HG02623 (cell line): ENCODE measurements around the gene FDX2.
A peak's percentile ranks its signal among the peaks of the same experiment; 100 is the strongest.
"Not testable (repeated sequence)": the region's sequence is repeated elsewhere in the genome, so short reads cannot be mapped to it uniquely, and the experiment has no call there.

ENCODE experiments used
- ATAC-seq: cut with Tn5 transposase; IDR thresholded peaks from one replicate; pipeline ENCODE4 v1.9.1; 2021; ENCODE audit warnings: moderate library complexity; ENCODE audit not compliant: unreplicated experiment

The FDX2 gene

DNA sequence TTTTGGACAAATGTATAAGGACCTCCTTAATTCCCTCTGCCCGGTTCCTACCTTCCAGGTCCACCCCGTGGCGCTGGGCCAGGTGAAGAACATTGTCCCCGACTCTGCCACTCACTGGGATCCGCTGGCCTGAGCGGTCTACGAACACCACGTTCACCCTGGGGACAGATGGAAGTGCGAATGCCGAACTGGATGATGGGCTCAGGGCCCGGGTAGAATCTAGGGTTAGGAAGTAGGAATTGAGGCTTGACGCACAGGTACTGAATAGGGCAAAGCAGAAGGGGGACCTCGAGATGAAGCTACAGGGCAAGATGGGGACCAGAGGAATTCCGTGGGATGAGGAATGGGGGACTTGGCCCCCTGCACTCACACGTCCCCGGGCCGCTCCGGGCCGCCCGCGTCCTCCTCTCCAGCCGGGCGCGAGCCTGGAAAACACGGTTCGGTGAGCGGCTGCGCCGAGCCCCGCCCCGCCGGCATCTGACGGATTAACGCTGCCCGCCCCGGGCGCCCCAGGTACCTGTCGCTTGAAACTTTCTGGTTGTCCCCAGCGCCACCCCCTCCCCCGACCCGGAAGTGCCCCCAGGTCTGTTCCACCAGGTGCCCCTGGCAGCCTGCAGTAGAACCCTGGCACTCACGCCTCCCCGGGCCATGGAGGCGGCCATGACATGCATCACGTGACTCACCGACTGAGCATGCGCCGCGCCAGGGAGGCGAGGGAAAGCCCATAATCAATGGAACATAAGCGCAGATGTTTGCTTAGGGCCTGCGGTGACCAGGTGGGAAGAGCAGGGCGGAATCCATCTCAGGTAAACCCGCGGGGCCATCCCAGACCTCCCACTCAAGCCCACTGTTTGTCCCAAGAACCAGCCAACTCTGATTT is at the start of gene FDX2:
TSS of gene FDX2 (minus strand) at position 681 of the 880 bp plus-strand sequence. CDS start at position 662, 19 bp downstream.
- ATAC-seq = peak; percentile 55

DNA sequence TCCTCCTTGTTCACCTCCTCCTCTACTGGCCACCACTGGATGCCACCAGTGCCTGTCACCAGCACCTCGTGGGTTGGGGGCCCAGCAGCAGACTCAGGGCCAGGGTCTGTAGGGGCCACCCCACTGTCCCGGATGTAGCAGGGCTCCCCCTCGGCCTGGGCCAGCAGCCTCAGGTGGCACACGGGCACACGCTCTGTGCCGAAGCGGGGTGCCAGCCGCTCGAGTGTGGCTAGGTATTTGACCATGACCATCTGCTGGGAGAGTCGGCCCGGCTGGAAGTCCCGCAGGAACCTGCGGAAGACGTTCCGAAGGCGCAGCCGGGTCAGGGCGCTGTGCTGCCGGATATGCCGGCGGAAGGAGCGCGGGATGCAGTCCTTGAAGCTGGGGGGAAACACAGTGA is 49.7 kb upstream of the FDX2 start:
- ATAC-seq = no peak

DNA sequence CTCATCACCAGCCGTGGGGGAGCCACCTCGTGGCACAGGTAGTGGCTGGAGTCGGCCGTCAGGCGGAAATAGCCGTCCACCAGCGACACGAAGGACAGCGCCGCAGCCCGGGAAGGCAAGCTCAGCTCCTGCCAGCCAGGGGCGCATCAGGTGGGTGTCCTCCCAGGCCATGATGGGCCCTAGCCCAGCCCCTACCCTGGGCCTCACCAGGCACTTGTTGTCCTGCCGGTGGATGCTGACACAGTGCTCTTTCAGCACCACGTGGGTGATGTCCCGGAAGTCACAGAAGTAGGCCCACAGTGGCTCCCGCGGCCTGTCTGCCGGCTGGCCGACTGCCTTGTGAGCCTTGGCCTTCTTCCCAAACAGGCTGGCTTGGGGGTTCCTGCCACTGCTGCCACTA is 48.8 kb upstream of the FDX2 start:
- no peak for ATAC-seq

DNA sequence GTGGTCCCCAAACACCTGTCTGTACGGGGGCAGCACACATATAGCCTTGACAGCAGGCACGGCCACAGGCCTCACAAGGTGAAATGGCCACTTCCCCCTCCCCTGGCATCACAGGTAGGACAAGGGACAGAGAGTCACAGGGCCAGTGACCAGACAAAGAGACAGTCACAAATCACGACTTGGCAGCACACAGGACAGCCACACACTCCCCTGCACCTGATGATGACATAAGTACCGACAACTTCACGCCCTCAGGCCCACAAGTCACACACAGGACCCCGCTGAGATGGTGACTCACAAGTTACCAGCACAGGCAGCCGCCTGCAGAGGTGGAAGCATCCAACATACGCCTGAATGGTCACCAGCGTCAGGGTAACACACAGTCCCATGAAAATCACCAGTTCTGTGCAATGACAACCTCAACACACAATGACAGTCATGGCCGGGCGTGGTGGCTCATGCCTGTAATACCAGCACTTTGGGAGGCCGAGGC is 48.0 kb upstream of the FDX2 start:
- no peak for ATAC-seq

DNA sequence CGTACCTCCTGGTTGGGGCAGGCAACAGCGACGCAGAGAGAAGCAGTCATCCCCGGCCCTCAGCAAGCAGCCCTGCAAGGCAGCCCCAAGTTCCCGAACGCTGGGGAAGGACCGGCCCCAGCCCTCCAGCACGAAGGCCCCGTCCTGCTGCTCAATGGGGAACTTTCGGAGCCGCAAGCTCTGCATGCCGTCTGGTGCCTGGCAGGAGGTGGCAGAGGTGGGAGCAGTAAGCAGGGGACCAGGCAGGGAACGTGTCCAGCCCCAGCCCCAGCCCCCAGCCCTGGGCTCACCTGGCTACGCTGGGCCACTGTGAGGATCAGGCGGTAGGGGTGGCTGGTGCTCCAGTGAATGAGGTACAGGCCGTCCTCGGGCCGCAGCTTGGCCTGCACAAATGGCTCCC is 46.4 kb upstream of the FDX2 start:
- ATAC-seq = no peak

DNA sequence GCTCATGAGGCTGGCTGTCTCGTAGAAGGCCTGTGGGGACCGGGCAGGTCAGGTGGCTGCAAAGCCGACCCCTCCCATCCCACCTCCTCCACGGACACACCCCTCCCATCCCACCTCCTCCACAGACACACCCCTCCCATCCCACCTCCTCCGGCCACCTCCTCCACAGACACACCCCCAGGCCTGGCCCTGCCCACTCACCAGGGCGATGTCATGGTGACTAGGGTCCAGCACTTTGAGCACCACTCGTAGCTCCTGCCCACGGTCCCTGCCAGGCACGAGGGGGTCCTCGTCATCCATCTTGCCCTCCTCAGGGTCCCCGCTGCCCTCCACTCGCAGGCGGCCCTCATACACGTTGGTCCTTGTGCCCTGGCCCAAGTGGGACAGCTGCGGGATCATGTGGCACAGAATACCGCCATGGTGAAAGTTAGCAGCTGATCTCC is 45.8 kb upstream of the FDX2 start:
- ATAC-seq = no peak

DNA sequence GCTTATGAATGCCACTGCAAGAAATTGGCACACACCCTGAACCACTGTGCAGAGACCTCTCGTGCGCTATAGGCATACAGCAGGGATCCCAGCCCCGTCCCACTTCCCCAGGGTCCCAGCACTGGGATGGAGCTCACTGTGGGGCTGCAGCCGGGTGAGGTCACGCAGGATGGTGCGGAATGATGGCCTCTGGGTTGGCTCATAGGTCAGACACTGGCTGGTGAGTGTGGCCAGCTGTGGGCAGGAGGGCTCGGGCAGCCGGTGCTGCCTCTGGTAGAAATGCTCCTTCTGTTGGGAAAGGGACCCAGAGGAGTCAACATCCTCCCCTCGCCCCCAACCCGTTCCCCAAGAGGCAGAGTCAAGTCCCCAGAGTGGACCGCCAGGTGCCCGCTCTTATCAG is 40.6 kb upstream of the FDX2 start:
- no peak for ATAC-seq

DNA sequence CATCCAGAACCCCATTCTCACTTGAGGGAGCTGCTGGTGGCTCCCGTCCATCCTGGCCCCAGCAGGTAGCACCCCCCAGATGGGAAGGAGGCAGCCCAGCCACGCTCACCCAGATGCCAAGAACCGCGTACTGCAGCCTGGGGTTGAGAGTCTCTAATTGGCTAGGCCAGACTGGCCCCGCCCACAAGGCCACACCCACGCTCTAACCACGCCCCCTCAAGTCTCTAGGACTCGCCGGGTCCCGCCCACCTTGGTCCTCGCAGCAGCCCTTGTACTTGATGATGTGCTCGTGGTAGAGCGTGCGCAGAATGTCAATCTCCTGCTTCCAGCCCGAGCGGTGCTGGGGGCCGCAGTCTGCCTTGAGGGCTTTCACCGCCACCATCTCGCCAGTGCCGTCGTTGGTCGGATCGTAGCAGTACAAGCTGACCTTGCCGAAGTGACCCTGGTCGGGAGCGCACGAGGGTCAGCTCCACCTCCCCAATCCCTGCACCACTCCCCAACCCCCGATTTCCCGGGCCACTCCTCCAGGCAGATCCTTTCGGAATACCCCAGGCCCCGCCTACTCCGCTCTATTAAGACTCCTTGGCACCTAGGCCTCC is 38.1 kb upstream of the FDX2 start:
- ATAC-seq = no peak

DNA sequence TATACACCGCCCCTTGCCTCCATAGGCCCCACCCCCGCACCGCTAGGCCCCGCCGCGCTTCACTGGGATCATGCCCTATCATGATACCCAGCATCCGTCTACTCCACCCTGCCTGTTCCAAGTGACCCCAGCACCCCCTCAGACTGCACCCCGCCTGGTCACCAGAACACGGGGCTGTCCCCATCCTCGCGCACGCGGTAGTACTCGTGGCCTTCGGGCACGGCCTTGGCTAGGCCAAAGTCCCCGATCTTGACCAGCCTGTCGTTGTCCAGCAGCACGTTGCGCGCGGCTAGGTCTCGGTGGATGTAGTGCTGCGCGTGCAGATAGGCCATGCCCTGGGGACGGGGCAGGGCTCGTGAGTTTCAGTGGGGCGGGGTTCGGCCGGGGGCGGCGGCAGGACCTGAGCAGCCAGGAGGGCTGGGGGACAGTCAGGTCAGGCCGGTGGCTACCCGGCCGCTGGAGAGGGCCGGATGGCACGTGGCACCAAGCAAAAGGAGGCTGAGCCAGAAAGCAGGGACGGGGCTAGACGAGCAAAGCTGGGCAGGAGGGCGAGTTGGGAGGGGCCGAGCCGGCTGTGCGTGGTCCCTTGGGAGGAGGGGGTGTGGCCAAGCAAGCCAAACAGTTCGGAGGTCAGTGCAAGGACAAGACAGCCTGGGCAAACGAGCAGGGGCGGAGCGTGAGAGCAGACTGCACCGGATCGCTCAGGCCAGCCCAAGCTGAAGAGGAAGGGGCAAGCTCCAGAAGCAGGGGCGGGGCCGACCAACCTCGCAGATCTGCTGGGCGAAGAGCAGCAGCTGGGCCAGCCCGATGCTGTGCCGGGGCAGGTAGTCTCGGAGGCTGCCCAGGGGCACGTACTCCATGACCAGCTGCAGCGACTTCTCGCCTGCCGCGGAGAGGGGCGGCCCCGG is 37.2 kb upstream of the FDX2 start:
- no peak for ATAC-seq

DNA sequence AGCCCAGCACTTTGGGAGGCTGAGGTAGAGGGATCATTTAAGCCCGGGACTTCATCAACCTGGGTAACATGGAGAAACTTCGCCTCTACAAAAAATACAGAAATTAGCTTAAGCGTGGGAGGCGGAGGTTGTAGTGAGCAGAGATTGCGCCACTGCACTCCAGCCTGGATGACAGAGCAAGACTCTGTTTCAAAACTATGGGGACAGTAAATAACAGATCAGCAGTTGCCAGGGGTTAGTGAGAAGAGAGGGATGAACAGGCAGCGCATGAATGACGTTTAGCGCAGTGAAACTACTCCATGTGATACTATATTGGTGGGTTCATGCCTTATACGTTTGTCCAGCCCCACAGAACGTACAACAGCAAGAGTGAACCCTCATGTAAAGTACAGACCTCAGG is 30.7 kb upstream of the FDX2 start:
- no peak for ATAC-seq

DNA sequence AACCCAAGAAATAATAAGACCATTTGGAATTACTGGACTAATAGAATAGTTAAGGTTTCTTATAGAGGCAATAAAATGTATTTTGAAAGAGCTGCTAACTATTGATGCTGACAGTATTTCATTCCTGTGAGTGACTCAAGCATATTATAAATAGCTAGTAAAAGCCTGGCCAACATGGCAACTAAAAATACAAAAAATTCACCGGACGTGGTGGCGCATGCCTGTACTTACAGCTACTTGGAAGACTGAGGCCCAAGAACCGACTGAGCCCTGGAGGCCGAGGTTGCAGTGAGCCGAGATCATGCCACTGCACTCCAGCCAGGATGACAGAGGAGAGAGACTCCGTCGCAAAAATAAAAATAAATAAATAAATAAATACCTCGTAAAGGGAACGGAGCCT is 29.0 kb upstream of the FDX2 start:
- ATAC-seq = no peak

DNA sequence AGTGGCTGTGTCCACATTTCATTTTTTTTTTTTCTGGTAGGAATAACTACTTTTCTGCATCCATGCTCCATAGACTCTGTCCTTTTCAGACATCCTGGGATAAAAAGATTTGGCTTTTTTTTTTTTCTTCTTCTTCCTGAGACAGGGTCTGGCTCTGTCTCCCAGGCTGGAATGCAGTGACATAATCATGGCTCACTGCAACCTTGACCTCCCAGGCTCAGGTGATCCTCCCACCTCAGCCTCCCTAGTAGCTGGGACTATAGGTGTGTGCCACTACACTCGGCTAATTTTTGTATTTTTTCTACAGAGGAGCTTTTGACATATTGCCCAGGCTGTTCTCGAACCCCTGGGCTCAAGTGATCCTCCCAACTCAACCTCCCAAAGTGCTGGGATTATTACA is 27.7 kb upstream of the FDX2 start:
- ATAC-seq = no peak

DNA sequence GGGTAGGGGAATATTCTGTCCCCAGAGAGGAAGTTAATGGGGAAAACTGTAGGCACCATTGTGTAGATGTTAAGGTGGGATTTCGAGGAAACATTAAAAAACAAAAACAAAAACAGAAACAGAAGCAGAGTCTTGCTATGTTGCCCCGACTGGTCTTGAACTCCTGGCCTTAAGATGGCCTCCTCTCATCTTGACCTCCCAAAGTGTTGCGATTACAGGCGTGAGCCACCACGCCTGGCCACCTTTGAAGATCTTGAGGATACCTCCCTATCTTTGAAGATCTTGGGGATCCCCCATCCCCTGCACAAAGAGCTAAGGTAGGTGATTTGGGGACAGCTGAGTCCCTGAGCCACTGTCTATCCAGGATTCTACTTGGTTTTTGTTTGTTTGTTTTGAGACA is 24.2 kb upstream of the FDX2 start:
- ATAC-seq = no peak

DNA sequence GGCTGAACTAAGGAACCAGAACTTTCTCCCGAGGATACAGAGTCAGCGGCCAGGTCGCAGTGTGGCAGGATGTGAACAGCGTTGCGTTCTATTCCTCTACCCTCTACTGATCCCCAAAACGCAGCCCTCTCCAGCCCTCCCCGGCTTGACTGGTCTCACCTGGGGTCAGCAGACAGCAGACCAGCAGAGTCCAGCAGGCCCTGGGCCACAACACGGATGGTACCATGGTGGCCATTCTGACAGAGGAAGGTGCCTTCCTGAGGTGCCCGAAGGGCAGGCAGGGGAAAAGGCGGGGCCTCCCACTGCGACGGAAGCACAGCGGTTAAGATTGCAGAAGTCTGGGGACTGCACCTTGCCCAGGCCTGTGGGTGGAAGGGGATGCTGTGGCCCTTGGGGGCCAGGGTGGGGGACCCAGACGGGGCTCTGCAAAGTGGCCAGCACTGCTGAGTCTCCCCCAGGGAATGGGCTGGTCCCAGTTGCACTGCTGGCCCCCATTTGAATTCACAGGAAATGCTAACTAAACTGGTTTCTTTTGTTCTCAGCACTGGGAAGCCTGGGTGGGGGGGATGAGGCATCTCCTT is 23.7 kb upstream of the FDX2 start, which contains the start of gene ICAM3:
TSS of gene ICAM3 (minus strand) at position 245 of the 581 bp plus-strand sequence. CDS start at position 235, 10 bp downstream.
- ATAC-seq = peak; percentile 52

DNA sequence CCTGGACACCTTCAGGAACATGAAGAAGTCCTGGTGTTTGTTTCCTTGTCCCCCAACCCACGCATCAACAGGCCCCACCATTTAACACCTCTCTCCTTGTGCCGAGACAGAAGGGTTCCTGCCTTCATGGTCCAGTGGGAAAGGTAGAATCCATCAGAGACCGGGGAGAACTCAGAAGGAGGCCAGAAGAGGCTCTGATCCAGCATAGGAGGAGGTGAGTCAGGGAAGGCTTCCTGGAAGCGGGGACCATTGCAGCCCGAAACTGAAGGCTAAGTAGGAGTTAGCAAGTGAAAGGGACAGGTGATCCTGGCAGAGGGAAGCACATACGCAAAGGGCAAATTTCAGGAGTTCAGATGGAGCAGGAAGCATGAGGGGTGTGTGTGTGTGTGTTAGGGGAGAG is 23.1 kb upstream of the FDX2 start:
- ATAC-seq = no peak

DNA sequence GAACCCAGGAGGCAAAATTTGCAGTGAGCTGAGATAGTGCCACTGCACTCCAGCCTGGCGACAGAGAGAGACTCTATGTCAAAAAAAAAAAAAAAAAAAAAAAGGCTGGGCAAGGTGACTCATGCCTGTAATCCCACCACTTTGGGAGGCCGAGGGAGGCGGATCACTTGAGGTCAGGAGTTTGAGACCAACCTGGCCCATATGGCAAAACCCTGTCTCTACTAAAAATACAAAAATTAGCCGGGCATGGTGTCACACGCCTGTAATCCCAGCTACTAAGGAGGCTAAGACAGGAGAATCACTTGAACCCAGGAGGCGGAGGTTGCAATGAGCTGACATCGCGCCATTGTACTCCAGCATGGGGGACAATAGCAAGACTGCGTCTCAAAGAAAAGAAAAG is 20.9 kb upstream of the FDX2 start:
- ATAC-seq = not testable (repeated sequence)

DNA sequence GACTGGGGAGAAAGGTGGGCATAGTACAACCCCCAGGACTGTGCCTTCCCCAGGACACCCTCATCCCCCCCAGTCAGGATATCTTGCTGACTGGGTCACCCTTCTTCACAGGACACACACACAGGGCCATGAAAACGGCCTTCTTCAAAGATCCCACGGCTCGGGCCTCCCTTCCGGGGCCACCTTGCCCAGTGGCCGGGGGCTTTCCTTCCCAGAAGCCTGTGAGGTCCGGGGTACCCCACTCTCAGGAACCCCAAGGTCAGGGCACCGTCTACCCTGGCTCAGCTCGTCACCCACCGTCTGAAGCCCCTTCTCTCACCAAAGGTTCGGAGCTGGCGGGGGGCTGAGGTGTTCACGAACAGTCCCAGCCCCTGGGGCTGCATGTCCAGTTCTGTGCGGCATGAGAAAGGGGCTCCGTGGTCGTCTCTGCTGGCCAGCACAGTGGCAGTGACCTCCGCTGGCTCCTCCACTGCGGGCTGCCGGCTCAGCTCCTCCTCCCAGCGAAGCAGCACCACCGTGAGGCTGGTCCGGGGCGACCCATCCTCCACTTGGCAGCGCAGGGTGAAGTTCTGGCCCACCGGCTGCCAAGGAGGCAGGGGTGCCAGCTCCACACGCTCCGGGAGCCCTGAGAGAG is 19.7 kb upstream of the FDX2 start:
- ATAC-seq = no peak

DNA sequence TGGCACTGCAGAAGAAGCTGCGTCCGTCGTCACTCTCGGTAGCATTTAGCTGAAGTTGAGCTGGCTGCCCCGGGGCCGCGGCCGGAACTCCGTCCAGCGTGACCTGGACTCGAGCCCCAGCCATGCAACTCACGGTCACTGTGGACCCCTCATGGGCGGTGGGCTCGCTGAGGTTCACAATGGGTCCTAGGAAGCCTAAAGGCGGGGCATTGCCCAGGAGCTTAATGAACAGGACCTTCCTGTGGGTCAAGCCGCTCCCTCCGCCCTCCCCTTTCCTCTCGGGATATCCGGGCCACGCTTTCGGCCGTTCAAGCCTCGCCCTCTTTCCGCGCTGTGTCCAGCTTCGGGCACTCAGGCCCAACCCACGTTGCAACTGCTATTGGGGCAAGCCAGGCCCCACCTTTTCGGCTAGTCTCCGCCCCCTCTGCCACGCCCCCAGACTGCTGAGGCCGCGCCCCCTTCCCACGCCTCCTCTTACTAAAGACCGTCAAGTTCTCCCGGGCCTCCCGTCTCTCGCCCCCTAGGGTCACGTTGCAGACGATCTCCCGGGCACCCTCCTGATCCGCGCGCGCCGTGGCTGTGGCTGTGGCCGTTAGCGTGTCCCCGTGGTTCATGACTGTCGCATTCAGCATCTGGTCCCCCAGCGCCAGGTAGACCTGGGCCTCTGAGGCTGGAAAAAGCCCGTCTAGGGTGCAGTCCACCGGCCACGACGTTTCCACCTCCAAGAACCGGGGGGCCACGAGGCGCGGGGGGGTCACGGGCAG is 19.0 kb upstream of the FDX2 start:
- ATAC-seq = no peak

DNA sequence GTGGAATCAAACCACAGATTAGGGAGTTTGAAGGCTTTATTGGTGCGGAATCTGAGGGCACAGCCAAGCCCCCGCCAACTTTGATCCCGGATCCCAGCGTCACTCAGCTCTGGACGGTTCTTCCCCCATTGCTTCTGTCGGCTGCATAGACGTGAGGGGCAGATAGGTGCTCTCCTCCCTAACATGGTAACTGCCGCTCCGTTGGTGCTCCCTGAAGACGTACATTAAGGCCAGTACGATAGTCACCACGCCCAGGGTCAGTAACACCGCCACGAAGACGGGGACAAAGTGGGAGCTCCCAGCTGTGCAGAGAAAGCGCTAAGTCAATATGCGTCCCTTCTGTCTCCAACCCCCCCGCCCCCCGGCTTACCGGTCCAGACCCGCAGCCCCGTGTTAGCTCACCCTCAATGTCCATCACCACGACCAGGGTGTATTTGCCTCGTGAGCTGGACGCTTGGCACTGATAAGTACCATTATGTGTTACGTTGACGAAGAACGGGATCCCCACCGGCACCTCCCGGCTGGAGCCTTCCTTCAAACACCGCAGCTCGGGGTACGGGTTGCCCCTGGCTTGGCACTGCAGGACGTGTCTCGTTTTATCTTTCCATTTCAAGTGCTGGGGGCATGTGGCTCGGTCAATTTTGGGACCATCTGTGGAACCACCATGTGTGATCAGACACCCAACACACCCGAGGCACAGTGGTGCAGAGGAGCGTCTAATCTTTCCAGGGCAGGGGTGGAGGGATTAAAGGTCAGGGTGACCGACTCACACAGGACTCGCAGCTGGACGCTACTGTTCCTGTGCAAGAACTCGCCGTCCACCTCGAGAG is 18.2 kb upstream of the FDX2 start:
- ATAC-seq = no peak
